ENCODE data around the gene USP36.

USP36 gene

DNA sequence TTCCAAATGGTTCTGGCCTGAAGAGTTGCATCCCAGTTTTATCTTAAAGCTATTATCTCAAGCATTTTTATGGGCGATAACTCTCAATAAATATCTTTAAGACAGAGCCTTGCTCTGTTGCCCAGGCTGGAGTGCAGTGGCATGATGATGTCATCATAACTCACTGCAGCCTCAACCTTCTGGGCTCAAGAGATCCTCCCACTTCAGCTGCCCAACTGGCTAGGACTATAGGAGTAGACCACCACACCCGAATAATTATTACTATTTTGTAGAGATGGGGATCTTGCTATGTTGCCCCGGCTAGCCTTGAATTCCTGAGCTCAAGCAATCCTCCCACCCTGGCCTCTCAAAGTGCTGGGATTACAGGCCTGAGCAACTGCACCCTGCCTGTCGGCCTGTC, 32.5 kb downstream of the USP36 start:
- no peak for DNase-seq

DNA sequence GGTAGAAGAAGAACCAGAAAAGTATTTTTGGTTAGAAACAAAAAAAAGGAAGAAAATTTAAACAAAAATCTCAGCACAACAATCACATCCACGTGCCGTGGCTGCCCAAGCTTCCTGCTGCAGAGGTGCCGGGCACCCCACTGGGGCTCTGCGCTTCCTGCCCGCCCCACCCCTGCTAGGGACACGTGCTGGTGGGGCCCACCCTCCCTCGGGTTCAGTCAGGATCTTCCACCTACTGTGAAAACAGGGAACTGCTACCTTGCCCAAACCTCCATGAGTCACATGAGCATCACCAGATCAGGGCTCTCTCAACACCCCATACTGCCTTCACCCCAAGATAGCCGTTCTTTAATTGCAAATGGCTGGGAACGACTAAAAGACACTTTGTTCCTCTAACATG, 34.2 kb downstream of the USP36 start:
- peak; percentile 32 for DNase-seq

DNA sequence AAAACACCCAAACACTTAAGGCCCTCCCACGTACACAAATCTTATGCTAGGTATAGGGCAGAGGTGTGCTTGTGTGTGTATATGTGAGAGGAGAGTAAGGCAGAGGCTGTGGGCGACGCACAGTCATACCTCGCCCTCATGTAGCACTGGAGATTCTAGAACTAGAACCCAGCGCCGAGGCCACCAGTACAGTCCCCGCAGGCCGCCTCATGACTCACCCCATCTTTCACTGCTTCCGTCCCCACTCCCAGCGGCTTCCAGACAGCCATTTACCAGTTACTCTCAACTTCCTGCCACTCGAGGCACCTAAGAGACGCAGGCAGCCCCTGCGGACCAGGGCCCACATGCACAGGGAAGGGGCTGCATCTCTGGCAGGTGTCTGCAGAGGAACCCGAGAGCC, 35.3 kb downstream of the USP36 start:
- DNase-seq: peak; percentile 47

DNA sequence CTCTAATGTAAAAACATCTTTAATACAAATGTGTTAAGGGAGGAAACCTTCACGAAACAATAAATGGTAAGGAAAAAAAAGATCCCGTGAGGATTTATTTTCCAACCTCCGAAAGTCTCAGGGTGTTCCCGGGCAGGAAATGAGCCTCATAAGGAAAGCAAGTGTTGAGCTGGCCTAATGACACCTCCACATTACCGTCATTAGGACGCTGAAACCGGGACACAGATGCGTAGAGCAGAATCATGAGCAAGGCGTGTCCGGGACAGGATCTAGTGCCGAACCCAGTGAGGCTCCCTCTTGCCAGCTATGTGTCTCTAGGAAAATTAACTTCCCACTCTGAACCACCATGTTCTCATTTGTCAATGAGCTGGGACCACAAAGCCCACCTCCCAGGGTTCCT, 35.8 kb downstream of the USP36 start:
- DNase-seq: no peak

DNA sequence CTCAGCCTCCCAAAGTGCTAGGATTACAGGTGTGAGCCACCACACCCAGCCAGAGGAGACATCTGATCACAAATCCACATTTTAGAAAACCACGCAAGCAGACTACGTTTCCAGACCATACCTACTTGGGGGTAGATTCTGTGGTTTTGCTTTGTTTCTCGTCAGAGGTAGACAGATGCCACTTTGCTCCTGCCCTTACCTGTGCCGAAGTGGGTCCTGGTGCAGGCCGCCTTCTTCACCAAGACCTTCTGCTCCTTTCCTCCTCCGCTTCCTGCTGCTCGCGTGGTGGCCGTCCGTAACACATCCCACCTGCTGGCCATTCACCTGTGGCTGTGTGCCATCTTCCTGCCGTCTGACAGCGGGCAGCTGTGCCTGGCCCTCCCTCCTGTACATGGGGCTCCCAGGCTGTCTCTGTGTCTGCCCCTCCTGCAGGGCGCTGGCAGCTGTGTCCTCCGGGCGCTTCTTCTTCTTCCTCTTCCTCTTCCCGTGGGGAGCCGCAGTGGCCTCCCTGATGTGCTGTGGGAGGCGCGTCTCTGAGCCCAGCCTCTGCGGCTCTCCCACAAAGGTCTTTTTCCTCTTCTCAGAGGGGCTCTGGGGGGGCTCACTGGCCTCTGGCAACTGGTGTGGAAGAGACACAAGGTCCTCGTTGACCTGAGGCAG, 37.3 kb downstream of the USP36 start:
- DNase-seq: no peak

DNA sequence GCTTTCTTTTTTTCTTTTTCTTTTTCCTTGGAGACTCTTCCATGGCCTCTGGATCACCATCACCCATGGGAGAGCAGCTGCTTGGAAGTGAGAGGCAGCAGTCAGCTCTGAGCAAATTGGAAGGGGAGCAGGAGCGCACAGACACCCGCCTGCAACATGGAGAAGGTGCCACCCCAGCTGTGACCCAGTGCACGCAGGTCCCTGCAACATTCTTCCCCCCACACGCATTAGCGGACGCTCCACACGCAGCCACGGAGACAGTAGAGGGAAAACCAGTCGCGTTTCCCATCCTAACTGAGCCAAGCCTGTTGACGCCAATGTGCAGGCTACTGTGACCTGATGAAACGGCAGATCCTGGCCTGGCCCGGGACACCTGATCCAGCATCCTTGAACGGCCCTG, 38.2 kb downstream of the USP36 start:
- DNase-seq: no peak

DNA sequence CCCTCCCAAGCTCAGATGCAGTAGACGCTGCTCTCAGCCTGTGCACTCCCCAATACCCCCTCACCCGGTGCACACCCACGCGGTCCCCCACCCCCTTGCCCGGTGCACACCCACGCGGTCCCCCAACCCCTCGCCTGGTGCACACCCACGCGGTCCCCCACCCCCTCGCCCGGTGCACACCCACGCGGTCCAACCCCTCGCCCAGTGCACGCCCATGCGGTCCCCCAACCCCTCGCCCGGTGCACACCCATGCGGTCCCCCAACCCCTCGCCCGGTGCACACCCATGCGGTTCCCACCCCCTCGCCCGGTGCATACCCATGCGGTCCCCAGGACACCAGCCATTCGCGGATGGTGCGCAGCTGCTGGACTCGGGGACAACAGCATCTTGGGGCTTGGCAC, 38.6 kb downstream of the USP36 start:
- no peak for DNase-seq

DNA sequence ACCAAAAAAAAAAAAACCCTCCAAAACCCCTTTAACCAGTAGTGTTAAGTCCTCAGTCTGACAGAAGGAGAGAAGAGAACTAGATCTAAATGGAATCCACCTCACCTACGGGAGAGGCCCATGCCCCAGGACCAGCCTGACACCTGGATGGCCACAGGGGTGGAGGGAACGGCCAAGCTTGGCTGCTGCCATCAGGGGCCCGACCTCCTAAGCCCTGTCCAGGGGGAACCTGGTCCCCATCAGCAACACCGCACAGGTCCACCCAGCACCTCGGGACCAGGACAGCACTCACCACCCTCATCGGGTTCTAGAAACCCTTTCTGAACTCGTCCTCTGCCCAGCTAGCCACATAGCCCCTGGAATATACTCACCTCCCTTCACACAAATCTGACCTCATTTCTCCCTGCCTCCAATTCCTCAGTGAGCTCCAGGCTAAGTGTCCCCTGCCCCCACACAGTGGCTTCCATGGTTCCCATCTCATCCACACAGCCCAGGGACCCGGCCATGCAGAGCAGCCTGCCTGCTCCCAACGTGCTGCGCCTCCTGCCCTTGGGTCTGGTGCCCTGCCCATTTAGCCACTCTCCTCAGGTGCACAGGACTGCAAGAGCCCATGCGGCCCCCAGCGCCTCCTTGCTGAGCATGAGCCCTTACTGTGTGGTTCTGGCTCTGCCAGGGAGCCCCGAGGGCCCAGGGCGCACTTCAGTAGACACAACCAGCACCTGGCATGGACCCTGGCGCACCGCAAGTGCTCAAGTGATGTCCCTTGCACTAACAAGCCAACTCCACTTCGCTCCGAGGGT, 40.3 kb downstream of the USP36 start:
- DNase-seq: no peak

DNA sequence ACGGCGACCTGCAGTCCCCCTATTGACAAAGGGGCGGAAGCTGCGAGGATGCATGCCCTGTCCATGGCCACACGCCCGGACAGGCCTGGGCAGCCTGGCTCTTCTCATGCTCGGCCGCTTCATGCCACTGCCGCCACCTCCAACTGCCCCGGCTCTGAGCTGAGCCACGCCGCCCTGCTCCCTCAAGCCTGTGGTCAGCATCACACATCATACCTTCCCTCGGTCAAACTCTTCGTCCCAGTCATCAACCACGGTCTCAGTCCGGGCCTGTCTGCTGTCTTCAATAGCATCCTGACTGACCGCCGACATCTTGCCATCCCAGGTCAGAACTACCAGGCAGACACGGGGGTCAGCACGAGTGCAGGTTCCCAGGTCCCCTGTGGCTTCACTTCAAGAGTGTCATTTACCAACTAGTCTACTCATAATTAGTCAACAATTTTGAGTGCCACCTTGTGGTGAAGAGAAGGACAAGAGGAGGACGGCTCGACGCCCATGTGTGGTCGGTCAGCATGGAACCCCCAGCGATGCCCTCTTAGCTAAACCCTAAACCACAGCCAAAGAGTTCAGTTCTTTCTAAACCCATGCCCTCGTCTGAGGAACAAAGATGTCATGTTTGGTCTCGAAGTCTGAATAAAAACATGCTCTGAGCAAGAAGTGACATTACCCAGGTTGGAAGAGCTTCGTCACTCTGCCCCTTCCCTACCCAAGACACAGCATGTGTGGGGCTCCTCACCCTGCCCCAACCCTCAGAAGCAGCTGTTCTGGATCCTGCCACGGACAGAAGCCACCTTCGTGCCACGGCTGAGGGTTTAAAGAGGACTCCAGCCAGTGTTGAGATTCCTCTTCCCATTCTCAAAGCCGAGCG, 41.7 kb downstream of the USP36 start:
- no peak for DNase-seq

DNA sequence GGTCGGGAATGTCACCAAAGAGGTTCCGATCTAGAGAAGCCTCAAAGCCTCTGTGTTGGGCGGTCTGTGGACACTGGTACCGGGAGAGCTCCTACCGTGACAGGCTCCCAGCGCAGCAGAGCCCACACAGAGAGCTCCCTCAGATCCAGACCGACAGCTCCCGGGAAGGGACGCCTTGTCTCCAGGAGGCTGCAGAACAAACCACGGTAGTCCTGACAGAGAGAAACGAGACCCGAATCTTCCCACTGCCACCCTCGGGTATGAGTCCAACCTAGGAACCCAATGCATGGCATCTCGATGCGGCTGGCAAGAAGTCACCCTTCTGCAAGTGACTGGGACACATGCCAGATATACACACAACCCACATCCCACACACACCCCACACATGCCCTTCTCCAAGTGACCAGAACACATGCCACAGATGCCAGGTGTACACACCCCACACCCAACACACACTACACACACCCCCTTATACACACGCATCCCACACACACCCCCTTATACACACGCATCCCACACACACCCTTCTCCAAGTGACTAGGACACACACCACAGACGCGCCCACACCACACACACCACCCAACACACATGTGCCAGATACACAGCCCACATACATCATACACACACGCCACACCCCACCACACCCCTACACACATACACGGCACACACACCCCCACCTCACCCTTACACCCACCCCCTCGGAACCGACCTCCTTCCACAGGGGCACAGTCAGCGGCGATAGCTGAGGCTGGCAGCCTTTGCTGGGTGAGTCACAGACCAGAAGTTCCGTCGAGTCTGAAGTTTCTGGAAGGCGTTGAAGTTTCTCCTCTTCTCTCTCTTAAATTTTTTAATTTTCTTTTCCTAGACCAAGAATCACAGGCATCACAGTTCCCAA, 42.7 kb downstream of the USP36 start:
- DNase-seq: no peak

DNA sequence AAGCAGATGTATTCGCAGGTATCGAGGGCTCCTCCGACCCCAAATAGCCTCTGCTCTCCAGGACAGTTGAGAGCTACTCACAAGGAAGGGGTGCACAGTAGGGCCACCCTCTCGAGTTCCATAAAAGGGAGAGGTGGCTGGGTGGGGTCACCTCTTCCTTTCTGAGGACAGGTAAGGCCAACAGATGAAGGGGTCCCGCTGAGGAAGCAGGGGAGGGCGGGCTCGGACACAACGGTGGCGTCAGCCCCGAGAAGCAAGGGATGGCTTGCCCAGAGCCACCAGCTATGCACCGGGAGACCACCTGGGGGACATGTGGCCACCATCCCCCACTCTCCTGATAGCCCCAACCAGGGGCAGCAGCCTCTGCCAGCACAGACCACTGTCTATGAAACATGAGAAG, 43.4 kb downstream of the USP36 start:
- DNase-seq: no peak

DNA sequence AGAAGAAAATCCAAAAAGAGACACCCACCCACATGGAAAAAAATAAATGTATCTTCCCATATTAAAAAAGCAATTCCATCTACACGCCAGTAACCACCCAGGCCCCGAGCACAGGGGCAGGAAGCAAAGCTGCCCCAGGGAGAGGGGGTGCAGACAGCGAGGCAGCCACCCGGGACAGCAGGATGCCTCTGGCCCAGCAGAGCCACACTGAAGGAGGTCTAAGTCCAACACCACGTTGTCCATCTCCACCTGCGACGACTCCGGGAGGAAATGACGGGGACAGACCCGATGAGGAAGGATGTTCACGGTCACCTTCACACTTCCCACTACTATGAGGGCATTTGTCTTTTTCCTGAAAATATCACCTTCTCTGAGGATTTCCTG, 44.1 kb downstream of the USP36 start:
- DNase-seq: no peak

DNA sequence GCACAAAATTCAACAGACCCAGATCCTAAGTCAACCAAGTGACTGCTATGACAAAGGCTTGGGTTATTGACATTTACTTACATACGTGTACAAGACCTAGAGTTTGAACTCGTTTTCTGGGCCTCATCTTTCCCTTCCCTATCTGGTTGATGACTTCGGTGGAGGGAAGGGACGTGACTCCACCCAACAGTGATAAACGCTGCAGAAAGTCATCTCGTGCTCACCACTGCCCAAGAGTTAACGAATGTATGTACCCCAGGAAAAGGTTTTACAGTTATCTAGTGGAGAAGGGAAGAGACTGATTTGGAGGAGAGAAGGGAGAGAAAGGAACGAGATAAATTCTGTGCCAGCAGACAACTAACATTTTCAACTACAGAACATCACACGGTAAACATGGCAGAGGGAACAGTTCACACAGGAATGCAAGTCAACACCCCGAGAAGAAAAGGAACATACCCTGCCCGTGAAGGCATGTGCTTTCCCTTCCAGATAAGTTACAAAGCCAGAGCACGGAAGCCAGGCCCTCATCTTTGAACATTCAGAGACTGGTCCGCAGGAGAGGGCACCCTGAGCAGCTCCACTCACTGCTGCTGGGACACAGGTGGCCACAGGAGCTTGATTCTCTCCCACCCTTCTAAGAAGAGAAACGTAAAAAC, 44.6 kb downstream of the USP36 start:
- DNase-seq: no peak

DNA sequence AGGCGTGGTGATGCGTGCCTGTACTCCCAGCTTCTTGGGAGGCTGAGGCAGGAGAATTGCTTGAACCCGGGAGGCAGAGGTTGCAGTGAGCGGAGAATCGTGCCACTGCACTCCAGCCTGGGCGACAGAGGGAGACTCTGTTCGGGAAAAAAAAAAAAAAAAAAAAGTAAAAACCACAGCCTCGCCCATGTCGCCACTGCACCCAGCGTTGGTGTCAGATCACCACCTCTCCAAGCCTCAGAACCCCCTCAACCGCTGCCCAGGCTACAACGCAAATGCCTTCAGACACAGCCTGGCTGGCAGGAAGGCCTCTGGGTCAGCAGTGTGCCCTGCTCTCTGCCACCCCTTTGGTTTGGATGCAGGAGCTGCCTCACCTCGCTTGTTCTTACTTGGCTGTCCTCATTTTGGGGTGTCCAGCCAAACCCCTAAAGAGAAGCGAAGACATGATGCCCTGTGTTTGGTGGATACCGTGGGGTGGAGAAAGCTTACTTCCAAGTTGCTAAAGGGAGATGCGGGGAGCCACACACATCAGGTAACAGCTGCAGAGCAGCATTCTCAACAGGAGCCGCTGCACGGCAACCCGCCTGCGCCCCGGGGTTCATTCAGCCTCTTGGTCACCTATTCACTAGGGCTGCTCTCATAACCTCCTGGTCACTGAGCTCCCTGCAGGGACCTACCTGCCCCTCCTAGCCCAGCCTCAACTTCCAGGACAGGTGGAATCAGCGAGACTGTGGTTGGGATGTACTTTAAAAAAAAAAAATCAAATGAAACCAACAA, 45.6 kb downstream of the USP36 start:
- DNase-seq: no peak

DNA sequence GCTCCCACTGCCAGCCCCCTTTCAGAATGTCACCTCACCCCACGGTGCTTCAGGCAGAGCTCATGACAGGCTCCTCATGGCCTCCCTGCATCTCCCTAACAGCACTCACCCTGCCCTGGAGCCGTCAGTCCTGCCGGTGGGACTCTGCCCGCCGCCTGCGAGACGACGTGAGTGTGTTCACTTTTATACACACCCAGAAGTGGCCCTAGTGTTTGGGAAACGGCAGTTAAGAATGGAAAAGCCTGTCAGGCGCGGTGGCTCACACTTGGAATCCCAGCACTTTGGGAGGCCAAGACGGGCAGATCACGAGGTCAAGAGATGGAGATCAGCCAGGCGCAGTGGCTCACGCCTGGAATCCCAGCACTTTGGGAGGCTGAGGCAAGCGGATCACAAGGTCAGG, 46.2 kb downstream of the USP36 start:
- DNase-seq: no peak

DNA sequence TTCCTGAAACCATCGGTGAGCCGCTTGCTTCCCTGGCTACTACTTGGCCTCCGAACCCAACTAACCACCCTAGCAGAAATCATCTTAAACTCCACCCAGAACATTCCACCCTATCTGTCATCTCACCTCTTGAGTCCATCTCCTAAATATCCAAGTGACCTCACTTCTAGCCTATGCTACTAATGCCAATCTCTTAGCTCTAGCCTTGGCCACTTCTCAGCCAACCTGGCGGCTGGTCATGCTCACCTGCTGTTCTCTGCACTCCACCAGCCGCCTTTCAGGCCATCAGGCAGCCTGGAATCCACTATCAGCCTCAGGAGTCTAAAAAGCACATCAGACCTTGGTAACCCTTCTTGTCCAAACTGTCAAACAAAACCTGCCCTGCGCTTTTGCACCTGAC, 46.6 kb downstream of the USP36 start:
- no peak for DNase-seq

DNA sequence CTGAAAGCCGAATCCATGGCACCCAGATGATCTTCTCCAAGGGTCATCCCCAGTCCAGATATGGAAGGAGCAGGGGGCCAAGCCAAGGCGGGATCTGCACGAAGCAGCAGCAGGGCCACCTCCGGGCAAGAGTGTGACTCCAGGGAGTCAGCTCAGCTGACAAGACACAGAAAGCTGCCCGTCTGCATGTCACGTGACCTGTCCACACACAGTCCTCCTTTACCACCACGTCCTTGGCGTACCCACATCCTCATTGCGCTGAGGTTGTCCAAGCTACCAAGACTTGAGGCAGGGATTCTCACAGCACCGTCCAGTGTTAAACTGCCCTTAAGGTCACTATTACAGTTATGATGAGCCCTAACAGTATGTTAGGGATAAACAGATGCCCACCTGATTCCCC, 47.2 kb downstream of the USP36 start:
- DNase-seq: no peak

DNA sequence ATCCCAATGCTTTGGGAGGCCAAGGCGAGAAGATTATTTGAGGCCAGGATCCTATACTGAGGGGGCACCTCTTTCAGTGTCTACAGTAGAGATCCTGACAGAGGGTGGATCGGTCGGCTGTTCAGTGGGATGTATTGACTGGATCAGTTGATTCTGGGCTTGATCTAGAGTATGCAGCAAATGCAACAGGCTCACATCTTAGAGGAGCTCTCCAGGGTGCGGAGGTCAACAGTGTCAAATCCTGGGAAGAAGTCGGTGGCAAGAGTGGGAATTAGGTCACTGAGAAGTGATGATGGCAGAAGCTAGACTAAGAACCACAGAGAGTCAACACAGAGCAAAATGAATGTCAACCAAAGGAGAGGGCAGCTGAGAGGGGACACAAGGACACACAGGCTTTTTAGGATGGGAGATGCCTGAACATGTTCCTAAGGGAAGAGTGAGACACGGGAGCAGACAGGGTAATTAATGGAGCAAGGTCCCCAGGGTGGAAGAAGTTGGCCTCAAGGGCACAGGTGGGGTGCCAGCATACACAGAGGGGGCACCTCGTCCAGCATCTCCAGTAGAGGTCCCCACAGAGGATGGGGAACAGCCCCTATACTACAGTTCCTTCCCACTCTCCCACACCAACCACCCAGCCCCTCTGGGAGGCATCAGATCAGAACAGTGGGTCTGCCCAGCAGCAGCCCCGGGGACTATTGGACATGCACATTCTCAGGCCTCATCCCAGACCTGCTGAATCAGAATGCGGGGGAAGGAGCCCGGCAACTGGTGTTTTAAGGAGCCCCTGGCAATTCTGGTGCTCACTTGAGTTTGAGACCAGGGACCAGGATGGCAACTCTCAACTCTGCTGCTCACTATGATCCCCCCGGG, 48.5 kb downstream of the USP36 start:
- no peak for DNase-seq

DNA sequence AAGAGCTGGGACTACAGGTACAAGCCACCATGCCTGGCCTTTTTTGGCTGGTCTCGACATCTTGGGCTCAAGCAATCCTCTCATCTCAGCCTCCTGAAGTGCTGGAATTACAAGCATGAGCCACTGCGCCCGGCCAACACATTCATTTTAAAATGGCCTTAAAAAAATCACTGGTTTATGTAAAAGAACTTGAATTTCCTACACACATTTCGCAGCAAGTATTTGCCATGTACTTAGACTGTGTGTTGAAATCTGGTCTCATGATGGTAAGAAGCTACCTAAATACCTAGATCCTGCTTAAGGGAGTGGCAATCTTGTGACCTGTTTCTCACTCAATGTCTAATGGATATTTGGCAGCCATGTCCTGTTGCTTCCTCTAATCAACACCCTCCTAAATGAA, 50.1 kb downstream of the USP36 start:
- no peak for DNase-seq

DNA sequence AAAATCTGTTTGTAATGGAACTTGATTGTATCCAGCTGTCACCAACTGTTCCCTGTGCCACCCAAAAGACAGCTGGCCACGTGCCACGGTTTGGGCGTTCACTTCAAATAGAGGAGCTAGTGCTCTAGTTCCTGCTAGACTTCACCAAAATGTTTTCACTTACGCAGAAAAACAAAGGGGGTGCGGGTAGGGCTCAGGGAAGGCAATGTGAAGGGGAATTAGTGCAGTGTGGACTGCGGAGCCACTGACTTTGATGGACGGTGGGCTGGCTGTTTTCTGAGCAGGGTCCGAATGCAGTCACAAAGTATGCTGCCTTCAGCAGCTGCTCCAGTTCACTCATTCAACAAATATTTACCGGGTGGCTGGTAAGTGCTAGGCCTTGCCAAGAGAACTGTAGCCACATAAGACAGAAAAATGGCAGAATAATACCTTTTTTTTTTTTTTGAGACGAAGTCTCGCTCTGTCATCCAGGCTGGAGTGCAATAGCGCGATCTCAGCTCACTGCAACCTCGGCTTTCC, 50.9 kb downstream of the USP36 start:
- peak; percentile 46 for DNase-seq
